ENCODE measurements around the gene PDE6G.

GRCh38 chr17:81635431-81635830 is 20.9 kb downstream of the PDE6G start:
- TF ChIP-seq POLR2AphosphoS5 (IDR thresholded peaks at IDR 0.05; ENCODE audit: low read depth, low read length) (no peak), TAF1 (IDR thresholded peaks at IDR 0.05; ENCODE audit: borderline replicate concordance, insufficient read depth, low read length) (no peak), SIN3A (IDR thresholded peaks at IDR 0.05; ENCODE audit: borderline replicate concordance, insufficient read depth, low read length) (no peak), REST (IDR thresholded peaks at IDR 0.05; ENCODE audit: insufficient read depth in 1 of 2, low read depth in 2 of 2, low read length in 2 of 2) (no peak)

All from PFSK-1 (cell line).